ENCODE data around the gene CLPTM1.

The CLPTM1 gene

DNA sequence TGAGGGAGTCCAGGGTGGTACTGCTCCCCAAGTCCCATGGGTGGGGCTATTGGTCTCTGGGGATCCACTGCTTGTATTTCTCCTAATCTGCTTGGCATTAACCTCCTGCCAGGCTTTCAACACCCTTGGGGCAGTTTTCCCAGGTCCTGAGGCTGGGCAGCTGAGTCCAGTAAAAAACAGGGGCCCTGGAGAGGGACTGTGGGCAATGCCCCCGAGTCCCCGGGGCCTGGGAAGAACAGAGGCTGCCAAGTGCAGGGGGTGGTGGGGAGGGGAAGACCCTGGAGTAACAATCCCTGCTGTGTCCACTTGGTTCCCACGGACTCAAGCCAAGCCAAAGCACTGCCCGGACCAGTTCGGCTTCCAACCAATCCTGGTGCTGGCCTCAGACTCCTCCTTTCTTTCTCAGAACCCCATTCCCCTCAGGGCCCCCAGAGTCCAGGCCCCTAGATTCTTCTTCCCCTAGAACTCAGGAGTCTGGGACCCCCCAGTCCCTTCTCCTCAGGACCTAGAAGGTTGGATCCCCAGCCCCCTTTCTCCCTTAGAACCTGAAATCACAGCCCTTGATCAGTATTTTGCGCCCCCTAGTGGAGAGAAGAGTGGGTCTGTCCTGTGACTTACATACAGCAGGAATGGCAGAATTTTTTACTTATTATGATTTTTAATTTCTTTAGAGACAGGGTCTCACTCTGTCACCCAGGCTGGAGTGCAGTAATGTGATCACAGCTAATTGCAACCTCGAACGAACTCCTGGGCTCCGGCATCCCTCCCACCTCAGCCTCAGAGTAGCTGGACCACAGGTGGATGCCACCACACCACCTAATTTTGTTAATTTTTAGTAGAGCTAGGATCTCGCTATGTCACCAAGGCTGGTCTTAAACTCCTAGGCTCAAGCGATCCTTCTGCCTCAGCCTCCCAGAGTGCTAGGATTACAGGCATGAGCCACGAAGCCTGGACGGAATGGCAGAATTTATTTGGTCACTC lies 3.7 kb upstream of the CLPTM1 start:
- Mint-ChIP-seq H3K9me3 (no peaks in the 10 kb centered on the region), H3K36me3 (ENCODE audit: low read depth) (peaks cover 3% of the 10 kb centered on the region), H3K4me1 (peaks cover 23% of the 10 kb centered on the region), H3K4me3 (peak overlapping the region; percentile 45 to 64 (median 50)), H3K27me3 (ENCODE audit: low read depth) (no peaks in the 10 kb centered on the region), H3K27ac (peak overlapping the region; percentile 57 to 75 (median 75))
- TF ChIP-seq, protein P1, sequence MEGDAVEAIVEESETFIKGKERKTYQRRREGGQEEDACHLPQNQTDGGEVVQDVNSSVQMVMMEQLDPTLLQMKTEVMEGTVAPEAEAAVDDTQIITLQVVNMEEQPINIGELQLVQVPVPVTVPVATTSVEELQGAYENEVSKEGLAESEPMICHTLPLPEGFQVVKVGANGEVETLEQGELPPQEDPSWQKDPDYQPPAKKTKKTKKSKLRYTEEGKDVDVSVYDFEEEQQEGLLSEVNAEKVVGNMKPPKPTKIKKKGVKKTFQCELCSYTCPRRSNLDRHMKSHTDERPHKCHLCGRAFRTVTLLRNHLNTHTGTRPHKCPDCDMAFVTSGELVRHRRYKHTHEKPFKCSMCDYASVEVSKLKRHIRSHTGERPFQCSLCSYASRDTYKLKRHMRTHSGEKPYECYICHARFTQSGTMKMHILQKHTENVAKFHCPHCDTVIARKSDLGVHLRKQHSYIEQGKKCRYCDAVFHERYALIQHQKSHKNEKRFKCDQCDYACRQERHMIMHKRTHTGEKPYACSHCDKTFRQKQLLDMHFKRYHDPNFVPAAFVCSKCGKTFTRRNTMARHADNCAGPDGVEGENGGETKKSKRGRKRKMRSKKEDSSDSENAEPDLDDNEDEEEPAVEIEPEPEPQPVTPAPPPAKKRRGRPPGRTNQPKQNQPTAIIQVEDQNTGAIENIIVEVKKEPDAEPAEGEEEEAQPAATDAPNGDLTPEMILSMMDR (IDR thresholded peaks at IDR 0.05; ENCODE audit: unreplicated experiment in 3 of 3): peak; percentile 80 to 88 (median 82)

DNA sequence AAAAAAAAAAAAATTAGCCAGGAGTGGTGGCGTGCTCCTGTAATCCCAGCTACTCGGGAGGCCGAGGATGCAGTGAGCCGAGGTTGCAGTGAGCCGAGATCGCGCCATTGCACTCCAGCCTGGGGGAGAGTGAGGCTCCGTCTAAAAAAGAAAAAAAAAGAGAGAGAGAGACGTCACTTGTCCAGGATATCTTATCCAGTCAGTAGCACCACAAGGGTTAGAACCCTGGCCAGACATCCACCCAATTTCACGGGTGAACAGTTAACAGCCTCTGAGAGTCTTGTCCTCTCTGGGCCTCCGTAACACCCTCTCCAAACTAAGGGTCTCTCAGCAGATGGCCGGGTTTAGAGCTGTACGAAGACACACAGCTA lies 917 bp upstream of the CLPTM1 start:
- TF ChIP-seq, protein P1 (IDR thresholded peaks at IDR 0.05; ENCODE audit: unreplicated experiment in 3 of 3): no peak
- Mint-ChIP-seq H3K4me3 (peak overlapping the region; percentile 94 to 97 (median 96)), H3K9me3 (no peaks in the 10 kb centered on the region), H3K4me1 (peaks cover 38% of the 10 kb centered on the region), H3K27ac (peak overlapping the region; percentile 98 to 99 (median 99)), H3K36me3 (ENCODE audit: low read depth) (no peaks in the 10 kb centered on the region), H3K27me3 (ENCODE audit: low read depth) (no peaks in the 10 kb centered on the region)

DNA sequence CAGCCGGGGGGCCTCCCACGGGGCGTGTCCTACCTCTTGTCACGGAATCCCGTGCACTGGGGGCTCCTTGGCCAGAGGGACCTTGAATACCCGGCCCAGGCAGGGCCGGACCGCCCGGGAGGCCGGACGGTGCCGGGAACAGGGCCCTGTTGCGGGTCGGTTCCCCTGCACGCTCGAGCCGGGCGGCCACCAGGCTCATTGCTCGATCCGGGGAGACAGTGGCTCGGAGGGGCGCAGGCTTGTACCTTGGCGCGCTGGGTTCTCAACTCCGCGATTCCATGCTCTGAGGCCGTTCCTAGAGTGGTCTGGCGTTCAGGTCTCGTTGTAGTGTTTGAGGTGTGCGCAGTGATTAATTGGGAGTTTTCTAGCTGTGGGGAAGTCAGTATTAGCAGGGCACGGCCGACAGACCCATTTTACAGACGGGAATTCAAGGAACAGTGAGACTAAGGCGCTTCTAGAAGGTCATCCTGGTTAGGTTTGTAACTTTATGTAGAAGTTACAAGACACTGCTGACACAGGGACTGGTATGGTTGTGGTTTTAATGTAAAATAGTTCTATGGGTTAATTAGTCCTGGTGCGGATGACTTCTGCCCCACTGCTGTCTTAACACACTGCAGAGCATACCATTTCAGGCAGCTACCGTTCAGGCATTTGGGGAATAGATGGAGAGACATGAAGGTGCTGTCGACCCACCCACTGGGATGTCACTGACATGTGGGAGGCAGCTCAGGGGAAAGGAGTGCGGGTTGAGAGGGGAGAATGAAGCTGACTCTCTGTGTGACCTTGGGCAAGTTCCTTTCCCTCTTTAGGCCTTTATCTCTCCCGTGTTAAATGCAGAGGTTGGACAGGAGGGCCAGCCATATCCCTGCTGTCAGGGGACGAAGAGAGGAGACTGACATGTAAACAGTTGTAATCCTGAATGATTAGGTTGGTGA lies 592 bp downstream of the CLPTM1 start:
- Mint-ChIP-seq H3K4me1 (peaks cover 51% of the 10 kb centered on the region), H3K27me3 (ENCODE audit: low read depth) (no peaks in the 10 kb centered on the region), H3K27ac (peak overlapping the region; percentile 71 to 98 (median 71)), H3K9me3 (no peaks in the 10 kb centered on the region), H3K36me3 (ENCODE audit: low read depth) (no peaks in the 10 kb centered on the region), H3K4me3 (peak overlapping the region; percentile 95 to 99 (median 96))
- TF ChIP-seq, protein P1 (IDR thresholded peaks at IDR 0.05; ENCODE audit: unreplicated experiment in 3 of 3): no peak

DNA sequence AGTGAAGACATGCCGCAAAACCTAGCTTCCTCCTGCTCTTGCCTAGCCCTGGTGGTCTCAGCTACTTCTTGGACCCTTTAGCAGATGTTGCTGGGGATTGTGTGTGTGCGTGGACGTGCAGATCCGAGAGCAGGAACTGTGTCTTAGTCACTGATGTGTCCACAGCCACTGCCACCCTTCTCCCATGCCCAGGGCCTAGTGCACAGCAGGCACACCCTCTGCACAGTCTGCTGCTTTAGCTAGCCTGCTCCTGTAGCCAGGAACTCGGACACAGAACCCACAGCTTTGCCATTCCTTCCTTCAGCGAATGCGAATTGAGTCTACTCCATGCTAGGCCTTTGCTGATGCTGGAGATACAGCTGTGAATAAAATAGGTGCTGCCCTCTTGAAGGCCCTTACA lies 2.3 kb downstream of the CLPTM1 start:
- TF ChIP-seq, protein P1 (IDR thresholded peaks at IDR 0.05; ENCODE audit: unreplicated experiment in 3 of 3): no peak
- Mint-ChIP-seq H3K4me1 (peaks cover 55% of the 10 kb centered on the region), H3K27ac (no peak overlapping the region), H3K9me3 (no peaks in the 10 kb centered on the region), H3K4me3 (peak overlapping the region; percentile 95 to 99 (median 96)), H3K36me3 (ENCODE audit: low read depth) (peaks cover 11% of the 10 kb centered on the region), H3K27me3 (ENCODE audit: low read depth) (no peaks in the 10 kb centered on the region)

DNA sequence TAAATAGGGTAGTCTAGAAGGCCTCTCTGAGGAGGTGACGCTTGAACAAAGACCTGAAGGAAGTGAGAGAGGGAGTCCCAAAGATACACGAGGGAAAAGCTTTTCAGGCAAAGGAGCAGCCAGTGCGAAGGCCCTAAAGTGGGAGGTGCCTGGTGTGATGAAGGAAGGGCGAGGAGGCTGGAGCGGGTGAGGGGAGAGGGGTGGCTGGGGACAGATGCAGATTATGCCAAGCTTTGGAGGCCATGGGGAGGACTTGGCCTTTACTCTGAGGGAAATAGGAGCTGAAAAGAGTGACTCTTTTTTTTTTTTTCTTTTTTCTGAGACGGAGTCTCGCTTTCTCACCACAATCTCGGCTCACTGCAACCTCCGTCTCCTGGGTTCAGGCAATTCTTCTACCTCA lies 2.9 kb downstream of the CLPTM1 start:
- Mint-ChIP-seq H3K9me3 (no peaks in the 10 kb centered on the region), H3K36me3 (ENCODE audit: low read depth) (peaks cover 13% of the 10 kb centered on the region), H3K27ac (no peak overlapping the region)

More for the DNA sequence above, 2.9 kb downstream of the CLPTM1 start:
- Mint-ChIP-seq H3K27me3 (ENCODE audit: low read depth) (no peaks in the 10 kb centered on the region), H3K4me3 (peak overlapping the region; percentile 7 to 99 (median 95)), H3K4me1 (peaks cover 55% of the 10 kb centered on the region)
- TF ChIP-seq, protein P1 (IDR thresholded peaks at IDR 0.05; ENCODE audit: unreplicated experiment in 3 of 3): no peak

Measured in nephron (organoid).